ENCODE measurements around the gene SLC7A4. TPM values are rescaled to one million over a fixed set of nuclear protein-coding genes. Genes with fewer than 3 reads are reported as not detected.
"Not testable (repeated sequence)": the region's sequence is repeated elsewhere in the genome, so short reads cannot be mapped to it uniquely, and the experiment has no call there.

Gene SLC7A4
- polyA plus RNA-seq, 1 of the 3 experiments (the other 2 are of a cell fraction) = 0.02 TPM

DNA sequence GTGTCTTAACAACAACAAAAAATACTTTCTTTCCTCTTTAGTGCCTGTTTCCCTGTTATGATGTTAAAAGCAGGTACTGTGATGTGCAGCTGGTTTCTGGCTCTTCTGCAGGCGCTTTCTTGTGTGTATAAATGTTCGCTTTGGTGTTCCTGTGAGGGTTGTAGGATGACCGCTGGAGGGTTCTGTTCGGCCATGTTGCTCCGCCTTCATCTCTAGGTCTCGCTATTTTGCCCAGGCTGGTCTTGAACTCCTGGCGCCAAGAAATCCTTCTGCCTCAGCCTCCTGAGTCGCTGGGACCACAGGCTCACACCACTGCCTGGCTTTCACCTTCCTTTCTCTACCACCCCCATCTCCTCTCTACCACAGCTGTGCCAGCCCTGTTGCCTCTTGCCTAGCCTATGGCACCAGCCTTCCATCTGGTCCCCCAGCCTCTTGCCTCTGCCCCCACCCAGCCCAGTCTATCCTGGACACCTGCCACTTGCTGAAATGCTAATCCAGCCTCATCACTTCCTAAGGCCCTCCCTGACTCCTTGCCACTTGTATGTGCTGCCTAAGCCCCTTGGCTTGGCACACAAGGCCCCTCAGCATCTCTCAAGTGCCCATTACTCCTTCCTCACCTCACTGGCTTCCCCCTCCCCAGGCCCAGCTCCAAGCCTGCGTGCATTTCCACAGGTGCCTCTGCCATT lies 18.9 kb upstream of the SLC7A4 start:
- Histone ChIP-seq H3K9ac (no peak overlapping the region), H3K4me2 (no peak overlapping the region), H3K4me3 (ENCODE audit: low read depth in 2 of 2, low read length in 1 of 2) (no peak overlapping the region), H4K20me1 (ENCODE audit: insufficient read depth) (no peaks in the 10 kb centered on the region), H2AFZ (ENCODE audit: low read depth) (no peak overlapping the region), H3K4me1 (ENCODE audit: control insufficient read depth in 1 of 2, insufficient read depth in 2 of 2, low read depth in 1 of 2, low read length in 1 of 2) (peaks cover 0 to 12% of the 10 kb centered on the region in 2 experiments; a peak in 1 of 4 replicates), H3F3A (replicated peaks; ENCODE audit: insufficient read depth) (no peaks in the 10 kb centered on the region), H3K27ac (ENCODE audit: low read depth in 2 of 2, low read length in 1 of 2) (no peak overlapping the region), H3K79me2 (ENCODE audit: insufficient read depth) (no peaks in the 10 kb centered on the region), H3K9me3 (no peaks in the 10 kb centered on the region), H3K9me2 (no peaks in the 10 kb centered on the region), H3K27me3 (ENCODE audit: insufficient read depth) (no peaks in the 10 kb centered on the region), H3K36me3 (replicated peaks in 1 of 2; ENCODE audit: control insufficient read depth in 1 of 2, insufficient read depth in 2 of 2, low read length in 1 of 2) (no peaks in the 10 kb centered on the region)
- DNase-seq = no peak
- ChIA-PET POLR2A (no interaction called here), CTCF (no interaction called here)
- no peak for TF ChIP-seq TAF1 (IDR thresholded peaks at IDR 0.05; ENCODE audit: borderline replicate concordance, low read depth, low read length)
- TF ChIP-seq NFIC (IDR thresholded peaks at IDR 0.05; ENCODE audit: borderline replicate concordance) = no peak
- TF ChIP-seq ELF1 (IDR thresholded peaks at IDR 0.05) = no peak
- TF ChIP-seq, protein P1, sequence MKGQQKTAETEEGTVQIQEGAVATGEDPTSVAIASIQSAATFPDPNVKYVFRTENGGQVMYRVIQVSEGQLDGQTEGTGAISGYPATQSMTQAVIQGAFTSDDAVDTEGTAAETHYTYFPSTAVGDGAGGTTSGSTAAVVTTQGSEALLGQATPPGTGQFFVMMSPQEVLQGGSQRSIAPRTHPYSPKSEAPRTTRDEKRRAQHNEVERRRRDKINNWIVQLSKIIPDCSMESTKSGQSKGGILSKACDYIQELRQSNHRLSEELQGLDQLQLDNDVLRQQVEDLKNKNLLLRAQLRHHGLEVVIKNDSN (IDR thresholded peaks at IDR 0.05; ENCODE audit: borderline replicate concordance, low read depth) = no peak
- TF ChIP-seq, protein P2, sequence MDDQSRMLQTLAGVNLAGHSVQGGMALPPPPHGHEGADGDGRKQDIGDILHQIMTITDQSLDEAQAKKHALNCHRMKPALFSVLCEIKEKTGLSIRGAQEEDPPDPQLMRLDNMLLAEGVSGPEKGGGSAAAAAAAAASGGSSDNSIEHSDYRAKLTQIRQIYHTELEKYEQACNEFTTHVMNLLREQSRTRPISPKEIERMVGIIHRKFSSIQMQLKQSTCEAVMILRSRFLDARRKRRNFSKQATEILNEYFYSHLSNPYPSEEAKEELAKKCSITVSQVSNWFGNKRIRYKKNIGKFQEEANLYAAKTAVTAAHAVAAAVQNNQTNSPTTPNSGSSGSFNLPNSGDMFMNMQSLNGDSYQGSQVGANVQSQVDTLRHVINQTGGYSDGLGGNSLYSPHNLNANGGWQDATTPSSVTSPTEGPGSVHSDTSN (IDR thresholded peaks at IDR 0.05) = no peak
- TF ChIP-seq, protein P3, sequence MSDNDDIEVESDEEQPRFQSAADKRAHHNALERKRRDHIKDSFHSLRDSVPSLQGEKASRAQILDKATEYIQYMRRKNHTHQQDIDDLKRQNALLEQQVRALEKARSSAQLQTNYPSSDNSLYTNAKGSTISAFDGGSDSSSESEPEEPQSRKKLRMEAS (IDR thresholded peaks at IDR 0.05; ENCODE audit: low read depth) = no peak
- TF ChIP-seq, protein P4, sequence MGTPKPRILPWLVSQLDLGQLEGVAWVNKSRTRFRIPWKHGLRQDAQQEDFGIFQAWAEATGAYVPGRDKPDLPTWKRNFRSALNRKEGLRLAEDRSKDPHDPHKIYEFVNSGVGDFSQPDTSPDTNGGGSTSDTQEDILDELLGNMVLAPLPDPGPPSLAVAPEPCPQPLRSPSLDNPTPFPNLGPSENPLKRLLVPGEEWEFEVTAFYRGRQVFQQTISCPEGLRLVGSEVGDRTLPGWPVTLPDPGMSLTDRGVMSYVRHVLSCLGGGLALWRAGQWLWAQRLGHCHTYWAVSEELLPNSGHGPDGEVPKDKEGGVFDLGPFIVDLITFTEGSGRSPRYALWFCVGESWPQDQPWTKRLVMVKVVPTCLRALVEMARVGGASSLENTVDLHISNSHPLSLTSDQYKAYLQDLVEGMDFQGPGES (IDR thresholded peaks at IDR 0.05; ENCODE audit: low read depth, low read length) = no peak
- no peak for TF ChIP-seq GABPA (IDR thresholded peaks at IDR 0.05; ENCODE audit: low read depth)
- no peak for TF ChIP-seq EZH2phosphoT487 (IDR thresholded peaks at IDR 0.05; ENCODE audit: borderline replicate concordance, low read depth)
- TF ChIP-seq MEF2A (IDR thresholded peaks at IDR 0.05; ENCODE audit: borderline replicate concordance, low read depth) = no peak
- no peak for TF ChIP-seq GATA2 (CRISPR knock-in tag; IDR thresholded peaks at IDR 0.05)
- TF ChIP-seq, protein P5, sequence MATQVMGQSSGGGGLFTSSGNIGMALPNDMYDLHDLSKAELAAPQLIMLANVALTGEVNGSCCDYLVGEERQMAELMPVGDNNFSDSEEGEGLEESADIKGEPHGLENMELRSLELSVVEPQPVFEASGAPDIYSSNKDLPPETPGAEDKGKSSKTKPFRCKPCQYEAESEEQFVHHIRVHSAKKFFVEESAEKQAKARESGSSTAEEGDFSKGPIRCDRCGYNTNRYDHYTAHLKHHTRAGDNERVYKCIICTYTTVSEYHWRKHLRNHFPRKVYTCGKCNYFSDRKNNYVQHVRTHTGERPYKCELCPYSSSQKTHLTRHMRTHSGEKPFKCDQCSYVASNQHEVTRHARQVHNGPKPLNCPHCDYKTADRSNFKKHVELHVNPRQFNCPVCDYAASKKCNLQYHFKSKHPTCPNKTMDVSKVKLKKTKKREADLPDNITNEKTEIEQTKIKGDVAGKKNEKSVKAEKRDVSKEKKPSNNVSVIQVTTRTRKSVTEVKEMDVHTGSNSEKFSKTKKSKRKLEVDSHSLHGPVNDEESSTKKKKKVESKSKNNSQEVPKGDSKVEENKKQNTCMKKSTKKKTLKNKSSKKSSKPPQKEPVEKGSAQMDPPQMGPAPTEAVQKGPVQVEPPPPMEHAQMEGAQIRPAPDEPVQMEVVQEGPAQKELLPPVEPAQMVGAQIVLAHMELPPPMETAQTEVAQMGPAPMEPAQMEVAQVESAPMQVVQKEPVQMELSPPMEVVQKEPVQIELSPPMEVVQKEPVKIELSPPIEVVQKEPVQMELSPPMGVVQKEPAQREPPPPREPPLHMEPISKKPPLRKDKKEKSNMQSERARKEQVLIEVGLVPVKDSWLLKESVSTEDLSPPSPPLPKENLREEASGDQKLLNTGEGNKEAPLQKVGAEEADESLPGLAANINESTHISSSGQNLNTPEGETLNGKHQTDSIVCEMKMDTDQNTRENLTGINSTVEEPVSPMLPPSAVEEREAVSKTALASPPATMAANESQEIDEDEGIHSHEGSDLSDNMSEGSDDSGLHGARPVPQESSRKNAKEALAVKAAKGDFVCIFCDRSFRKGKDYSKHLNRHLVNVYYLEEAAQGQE (IDR thresholded peaks at IDR 0.05; ENCODE audit: low read depth, low read length) = no peak
- TF ChIP-seq SMC3 (IDR thresholded peaks at IDR 0.05; ENCODE audit: low read depth, low read length) = no peak
- TF ChIP-seq FOSL2 (IDR thresholded peaks at IDR 0.05; ENCODE audit: borderline replicate concordance, low read depth) = no peak
- no peak for TF ChIP-seq SIN3A (IDR thresholded peaks at IDR 0.05; ENCODE audit: borderline replicate concordance, low read depth, low read length)
- no peak for TF ChIP-seq TEAD4 (IDR thresholded peaks at IDR 0.05; ENCODE audit: borderline replicate concordance, insufficient read depth)
- TF ChIP-seq, protein P6, sequence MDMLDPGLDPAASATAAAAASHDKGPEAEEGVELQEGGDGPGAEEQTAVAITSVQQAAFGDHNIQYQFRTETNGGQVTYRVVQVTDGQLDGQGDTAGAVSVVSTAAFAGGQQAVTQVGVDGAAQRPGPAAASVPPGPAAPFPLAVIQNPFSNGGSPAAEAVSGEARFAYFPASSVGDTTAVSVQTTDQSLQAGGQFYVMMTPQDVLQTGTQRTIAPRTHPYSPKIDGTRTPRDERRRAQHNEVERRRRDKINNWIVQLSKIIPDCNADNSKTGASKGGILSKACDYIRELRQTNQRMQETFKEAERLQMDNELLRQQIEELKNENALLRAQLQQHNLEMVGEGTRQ (IDR thresholded peaks at IDR 0.05; ENCODE audit: borderline replicate concordance, low read depth, low read length) = no peak
- no peak for TF ChIP-seq POLR2AphosphoS5 (IDR thresholded peaks at IDR 0.05; ENCODE audit: low read depth, low read length)
- WGBS (ENCODE audit: low lambda C conversion rate) = 91% methylated on average over 9 of the region's 9 CpGs

DNA sequence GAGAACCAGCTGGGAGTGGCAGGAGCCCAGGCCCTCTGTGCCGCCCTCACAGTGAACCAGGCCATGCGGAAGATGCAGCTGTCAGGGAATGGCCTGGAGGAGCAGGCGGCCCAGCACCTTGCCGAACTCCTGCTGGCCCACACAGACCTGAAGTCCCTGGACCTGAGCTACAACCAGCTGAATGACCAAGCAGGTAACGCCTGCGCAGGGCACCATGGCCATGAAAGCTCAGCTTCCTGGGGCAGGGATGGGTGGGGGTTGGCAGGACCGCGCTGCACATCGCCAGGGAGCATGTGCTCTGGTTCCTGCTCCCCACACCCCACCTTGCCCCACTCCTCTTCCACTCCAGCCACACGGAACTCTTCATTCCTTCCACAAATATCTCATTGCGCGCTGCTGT lies 16.6 kb upstream of the SLC7A4 start:
- DNase-seq; H3F3A ChIP-seq (replicated peaks; ENCODE audit: insufficient read depth); H3K27me3 ChIP-seq (ENCODE audit: insufficient read depth); POLR2A ChIA-PET; H3K9me3 ChIP-seq; H4K20me1 ChIP-seq (ENCODE audit: insufficient read depth); H3K9me2 ChIP-seq; CTCF ChIA-PET; H3K79me2 ChIP-seq (ENCODE audit: insufficient read depth); H3K9ac ChIP-seq; H3K4me3 ChIP-seq (ENCODE audit: low read depth in 2 of 2, low read length in 1 of 2); H3K4me2 ChIP-seq; H3K27ac ChIP-seq (ENCODE audit: low read depth in 2 of 2, low read length in 1 of 2); H2AFZ ChIP-seq (ENCODE audit: low read depth); H3K36me3 ChIP-seq (replicated peaks in 1 of 2; ENCODE audit: control insufficient read depth in 1 of 2, insufficient read depth in 2 of 2, low read length in 1 of 2): not testable (repeated sequence)
- peaks cover 9 to 32% of the 10 kb centered on the region in 2 experiments; a peak in 3 of 4 replicates for H3K4me1 ChIP-seq (ENCODE audit: control insufficient read depth in 1 of 2, insufficient read depth in 2 of 2, low read depth in 1 of 2, low read length in 1 of 2)
- 100% methylated on average over 2 of the region's 12 CpGs for WGBS (ENCODE audit: low lambda C conversion rate)

Data from SK-N-SH (cell line).